Esophagus muscularis mucosa (tissue), 4 donors: ENCODE measurements around the gene MOGAT1.

Source experiments
- EP300 ChIP-seq: sonication (generic); formaldehyde crosslinking; IDR thresholded peaks from one replicate; pipeline ENCODE4 v1.6.1; 2017; ENCODE audit warnings: antibody characterized with exemption
- POLR2A ChIP-seq: fragments of 450-650 bp; IDR thresholded peaks from one replicate; pipeline ENCODE4 v1.6.1; 2017; ENCODE audit warnings: antibody characterized with exemption, moderate library complexity, mild to moderate bottlenecking, low read depth
- POLR2AphosphoS5 ChIP-seq, 2 donors: sonication (generic); formaldehyde crosslinking; IDR thresholded peaks; one replicate each; pipeline ENCODE4 v1.6.1; 2017; ENCODE audit warnings: antibody characterized with exemption in 2 of 2
- TF ChIP-seq, protein P1 (sequence below), 3 experiments: fragments of 200-600 bp in 2 of 3; fragments of 450-650 bp in 1 of 3; sonication (generic) in 2 of 3; IDR thresholded peaks; one replicate each; pipeline ENCODE4 v1.5.1; 2017 to 2019; ENCODE audit warnings: antibody characterized with exemption in 3 of 3, mild to moderate bottlenecking in 2 of 3, moderate library complexity in 1 of 3

DNA sequence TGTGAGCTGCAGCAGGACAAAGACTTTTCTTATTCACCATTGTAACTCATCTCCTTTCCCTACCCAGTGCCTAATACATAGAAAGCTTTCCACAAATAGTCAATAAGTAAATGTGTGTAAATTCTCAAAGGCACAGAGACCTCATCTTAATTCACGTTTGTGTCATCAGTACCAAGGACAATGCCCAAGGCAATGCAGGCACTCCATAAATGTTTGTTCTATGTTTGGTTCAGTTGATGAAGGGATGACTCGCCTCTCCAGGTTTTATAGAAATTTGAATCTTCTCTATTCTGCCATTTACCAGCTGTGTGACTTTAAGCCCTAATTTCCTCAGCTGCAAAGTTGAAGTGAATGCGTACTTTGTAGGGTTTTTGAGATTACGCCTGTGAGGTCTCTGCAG lies 2.1 kb upstream of the MOGAT1 start:
- TF ChIP-seq POLR2AphosphoS5 (IDR thresholded peaks at IDR 0.05) (no peak), POLR2A (no peak), EP300 (no peak)
- TF ChIP-seq, protein P1, sequence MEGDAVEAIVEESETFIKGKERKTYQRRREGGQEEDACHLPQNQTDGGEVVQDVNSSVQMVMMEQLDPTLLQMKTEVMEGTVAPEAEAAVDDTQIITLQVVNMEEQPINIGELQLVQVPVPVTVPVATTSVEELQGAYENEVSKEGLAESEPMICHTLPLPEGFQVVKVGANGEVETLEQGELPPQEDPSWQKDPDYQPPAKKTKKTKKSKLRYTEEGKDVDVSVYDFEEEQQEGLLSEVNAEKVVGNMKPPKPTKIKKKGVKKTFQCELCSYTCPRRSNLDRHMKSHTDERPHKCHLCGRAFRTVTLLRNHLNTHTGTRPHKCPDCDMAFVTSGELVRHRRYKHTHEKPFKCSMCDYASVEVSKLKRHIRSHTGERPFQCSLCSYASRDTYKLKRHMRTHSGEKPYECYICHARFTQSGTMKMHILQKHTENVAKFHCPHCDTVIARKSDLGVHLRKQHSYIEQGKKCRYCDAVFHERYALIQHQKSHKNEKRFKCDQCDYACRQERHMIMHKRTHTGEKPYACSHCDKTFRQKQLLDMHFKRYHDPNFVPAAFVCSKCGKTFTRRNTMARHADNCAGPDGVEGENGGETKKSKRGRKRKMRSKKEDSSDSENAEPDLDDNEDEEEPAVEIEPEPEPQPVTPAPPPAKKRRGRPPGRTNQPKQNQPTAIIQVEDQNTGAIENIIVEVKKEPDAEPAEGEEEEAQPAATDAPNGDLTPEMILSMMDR (IDR thresholded peaks at IDR 0.05) = no peak
